GM19240 (cell line): ENCODE results near the gene MCM9.
"Not testable (repeated sequence)": the region's sequence is repeated elsewhere in the genome, so short reads cannot be mapped to it uniquely, and the experiment has no call there.

Experiments used
- DNase-seq: peaks from one replicate; pipeline ENCODE4 v3.0.0; 2011; ENCODE audit warnings: low spot score; ENCODE audit not compliant: insufficient read length

The MCM9 gene

DNA sequence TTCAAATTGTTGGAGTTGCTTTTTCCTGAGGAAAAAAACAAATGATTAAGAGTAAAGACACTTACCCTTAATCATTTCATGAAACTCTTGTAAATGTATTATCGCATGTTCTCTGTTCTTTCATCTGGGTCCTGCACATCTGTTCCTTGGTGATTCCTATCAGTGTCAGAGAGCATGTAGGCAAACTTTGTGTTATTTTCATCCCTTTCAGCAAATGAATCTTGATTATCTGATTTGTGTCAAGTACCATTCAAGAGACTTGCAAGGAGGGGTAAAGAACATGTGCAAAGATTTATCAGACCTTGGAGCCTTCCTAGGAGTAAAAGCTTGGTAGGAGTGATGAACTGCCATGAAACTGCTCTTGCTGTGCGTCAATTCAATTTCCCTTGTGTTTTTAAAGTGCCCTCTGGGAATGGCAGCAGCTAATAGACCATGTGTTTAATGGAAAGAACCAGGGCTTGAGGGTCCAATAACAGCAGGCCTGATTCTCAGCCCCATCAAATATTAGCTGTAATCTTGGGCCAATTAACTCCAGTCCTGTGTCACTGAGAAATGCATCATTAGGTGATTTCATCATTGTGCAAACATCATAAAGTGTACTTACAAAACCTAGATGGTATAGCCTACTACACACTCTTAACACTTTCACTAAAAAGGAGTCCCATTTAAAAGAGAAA lies 164.7 kb downstream of the MCM9 start:
- DNase-seq: no peak

GRCh38 chr6:118768904-118769325 lies 166.0 kb downstream of the MCM9 start:
- no peak for DNase-seq

GRCh38 chr6:118768441-118768840 lies 166.5 kb downstream of the MCM9 start:
- DNase-seq: no peak

- DNase-seq: not testable (repeated sequence)
These were observed 169.6 kb downstream of the MCM9 start for GRCh38 chr6:118765316-118765715.

GRCh38 chr6:118764766-118765165 lies 170.2 kb downstream of the MCM9 start:
- no peak for DNase-seq
